Prostate gland (tissue), 2 donors: ENCODE data around the gene NPTXR. TPM values are rescaled to one million over a fixed set of nuclear protein-coding genes. Genes with fewer than 3 reads are reported as not detected.

ENCODE experiments used
- DNase-seq: peaks from one replicate; pipeline ENCODE4 v3.0.0-alpha.2; 2019; ENCODE audit warnings: low spot score
- H3K27ac ChIP-seq, 2 donors: fragments of 200-600 bp; sonication (generic); 2 replicates each; pipeline ENCODE4 v1.5.1; 2017 to 2019
- H3K27me3 ChIP-seq: fragments of 200-600 bp; sonication (generic); replicated peaks from 2 replicates; pipeline ENCODE4 v1.5.1; 2019; ENCODE audit not compliant: insufficient read depth
- H3K36me3 ChIP-seq, 2 donors: fragments of 200-600 bp; sonication (generic); 1 replicate in 1 of 2; 2 replicates in 1 of 2; pipeline versions ENCODE4 v1.5.1 to v1.8.1; 2017 to 2019
- H3K4me1 ChIP-seq: fragments of 200-600 bp; sonication (generic); replicated peaks from 2 replicates; pipeline ENCODE4 v1.5.1; 2019
- H3K4me3 ChIP-seq, 2 donors: fragments of 200-600 bp; sonication (generic); 2 replicates each; pipeline ENCODE4 v1.5.1; 2017 to 2019
- H3K9me3 ChIP-seq: fragments of 200-600 bp; sonication (generic); 2 replicates; pipeline ENCODE4 v1.5.1; 2017
- CTCF ChIP-seq, 4 experiments: fragments of 200-600 bp in 2 of 4; fragments of 450-650 bp in 2 of 4; sonication (generic) in 2 of 4; IDR thresholded peaks; 1 replicate in 3 of 4; 2 replicates in 1 of 4; pipeline ENCODE4 v1.5.1; 2016 to 2019; ENCODE audit warnings: antibody characterized with exemption in 4 of 4, mild to moderate bottlenecking in 2 of 4, moderate library complexity in 2 of 4
- POLR2A ChIP-seq: fragments of 450-650 bp; IDR thresholded peaks from one replicate; pipeline ENCODE4 v1.6.1; 2016; ENCODE audit warnings: antibody characterized with exemption, mild to moderate bottlenecking
- POLR2AphosphoS5 ChIP-seq: sonication (generic); formaldehyde crosslinking; IDR thresholded peaks from one replicate; pipeline ENCODE4 v1.6.1; 2017; ENCODE audit warnings: antibody characterized with exemption
- WGBS: methylation state at CpG from one replicate; pipeline ENCODE4 v1.1.5; 2018; 5-methylcytosine and 5-hydroxymethylcytosine counted together
- intact Hi-C: fragments of 100-400 bp; cut with DNase I; formaldehyde crosslinking; loops from one replicate; pipeline ENCODE4 v1.14.2; 2022
- total RNA-seq, 2 donors: library from RNA; depleted of rRNA; stranded (reverse); fragments of >200 nt; gene quantifications; one replicate each; pipeline ENCODE4 v1.1.0, GENCODE V29; 2016

NPTXR gene
- total RNA-seq, 2 donors from 2014 or later, result 12.6 to 36.2 TPM

- intact Hi-C loops, result loop anchor here (10.0 kb wide), 1 partner anchor 262 kb away; no protein-coding TSS in a partner anchor
- no peak for TF ChIP-seq CTCF (IDR thresholded peaks at IDR 0.05)
- TF ChIP-seq POLR2A, result no peak
- TF ChIP-seq POLR2AphosphoS5, result no peak
- Histone ChIP-seq H3K4me3 (no peak overlapping the region), H3K27ac (no peak overlapping the region), H3K27me3 (no peaks in the 10 kb centered on the region), H3K9me3 (no peaks in the 10 kb centered on the region), H3K36me3 (peaks cover 0 to 8% of the 10 kb centered on the region in 2 donors), H3K4me1 (peaks cover 8% of the 10 kb centered on the region)
- WGBS, result 68% methylated on average over 14 of the region's 14 CpGs
- DNase-seq, result no peak
Measured at GRCh38 chr22:38862375-38863329, 18.8 kb upstream of the NPTXR start.

DNA sequence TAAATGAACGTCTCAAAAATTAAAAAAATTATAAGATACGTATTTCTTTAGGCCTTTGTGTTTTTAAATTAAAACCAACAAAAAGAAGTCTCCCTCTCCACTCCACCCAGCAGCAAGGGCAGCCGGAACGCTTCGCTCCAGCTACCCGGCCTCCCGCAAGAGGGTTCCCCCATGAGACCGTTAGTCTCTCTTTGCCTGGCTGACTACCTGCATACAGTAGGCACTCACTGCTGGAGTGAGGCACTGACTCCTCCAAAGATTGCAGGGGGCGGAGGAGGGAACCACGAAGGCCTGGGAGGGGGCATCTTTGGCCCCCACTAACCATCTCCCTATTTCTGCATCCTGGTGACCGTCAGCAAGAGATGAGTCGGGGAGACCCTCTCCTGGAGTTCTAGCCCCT lies 18.1 kb upstream of the NPTXR start:
- TF ChIP-seq POLR2A, result no peak
- no peak for TF ChIP-seq POLR2AphosphoS5
- TF ChIP-seq CTCF (IDR thresholded peaks at IDR 0.05), result no peak
- Histone ChIP-seq H3K9me3 (no peaks in the 10 kb centered on the region), H3K27me3 (no peaks in the 10 kb centered on the region), H3K4me3 (no peak overlapping the region), H3K27ac (no peak overlapping the region), H3K4me1 (peaks cover 8% of the 10 kb centered on the region), H3K36me3 (peaks cover 0 to 8% of the 10 kb centered on the region in 2 donors)
- DNase-seq, result no peak
- WGBS, result 57% methylated on average over 12 of the region's 12 CpGs
- intact Hi-C loops, result loop anchor here (10.0 kb wide), 1 partner anchor 263 kb away; no protein-coding TSS in a partner anchor

DNA sequence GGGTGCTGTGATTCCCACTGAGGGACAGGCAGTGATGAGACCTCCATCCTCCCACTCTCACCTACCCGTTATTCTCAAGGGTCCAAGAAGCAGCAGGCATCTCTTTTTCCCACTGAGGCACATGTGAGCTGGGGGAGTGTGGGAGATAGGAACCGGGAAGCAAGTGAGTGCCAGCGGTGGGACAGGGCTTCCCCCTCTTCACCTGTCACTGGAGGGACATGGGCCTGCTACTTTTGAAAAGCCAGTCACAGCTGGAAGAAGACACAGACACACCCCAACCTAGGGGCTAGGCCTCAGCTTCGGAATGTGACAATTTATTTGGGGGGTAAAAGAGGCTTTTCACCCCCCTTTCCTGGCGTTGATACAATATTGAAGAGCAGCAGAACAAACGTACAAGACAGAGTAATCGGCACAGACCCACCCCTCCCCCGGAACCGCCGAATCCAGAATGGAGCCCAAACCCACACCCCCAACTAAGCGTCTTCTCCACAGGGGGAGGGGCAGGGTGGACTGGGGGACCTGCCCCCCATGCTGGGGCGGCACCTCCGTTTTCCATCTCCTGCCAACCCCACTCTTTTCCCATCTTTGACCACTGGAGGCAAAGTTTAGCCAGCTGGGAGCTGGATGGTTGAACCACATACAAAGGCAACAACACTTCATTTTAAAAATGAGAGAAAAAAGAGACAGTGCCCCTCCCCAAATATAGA lies 17.5 kb upstream of the NPTXR start:
- 38% methylated on average over 13 of the region's 13 CpGs for WGBS
- TF ChIP-seq CTCF (IDR thresholded peaks at IDR 0.05), result no peak
- no peak for TF ChIP-seq POLR2A
- no peak for TF ChIP-seq POLR2AphosphoS5
- Histone ChIP-seq H3K4me1 (peaks cover 8% of the 10 kb centered on the region), H3K27ac (no peak overlapping the region), H3K9me3 (no peaks in the 10 kb centered on the region), H3K27me3 (no peaks in the 10 kb centered on the region), H3K36me3 (peaks cover 0 to 2% of the 10 kb centered on the region in 2 donors), H3K4me3 (no peak overlapping the region)
- no peak for DNase-seq
- intact Hi-C loops, result loop anchor here (10.0 kb wide), 1 partner anchor 263 kb away; no protein-coding TSS in a partner anchor

DNA sequence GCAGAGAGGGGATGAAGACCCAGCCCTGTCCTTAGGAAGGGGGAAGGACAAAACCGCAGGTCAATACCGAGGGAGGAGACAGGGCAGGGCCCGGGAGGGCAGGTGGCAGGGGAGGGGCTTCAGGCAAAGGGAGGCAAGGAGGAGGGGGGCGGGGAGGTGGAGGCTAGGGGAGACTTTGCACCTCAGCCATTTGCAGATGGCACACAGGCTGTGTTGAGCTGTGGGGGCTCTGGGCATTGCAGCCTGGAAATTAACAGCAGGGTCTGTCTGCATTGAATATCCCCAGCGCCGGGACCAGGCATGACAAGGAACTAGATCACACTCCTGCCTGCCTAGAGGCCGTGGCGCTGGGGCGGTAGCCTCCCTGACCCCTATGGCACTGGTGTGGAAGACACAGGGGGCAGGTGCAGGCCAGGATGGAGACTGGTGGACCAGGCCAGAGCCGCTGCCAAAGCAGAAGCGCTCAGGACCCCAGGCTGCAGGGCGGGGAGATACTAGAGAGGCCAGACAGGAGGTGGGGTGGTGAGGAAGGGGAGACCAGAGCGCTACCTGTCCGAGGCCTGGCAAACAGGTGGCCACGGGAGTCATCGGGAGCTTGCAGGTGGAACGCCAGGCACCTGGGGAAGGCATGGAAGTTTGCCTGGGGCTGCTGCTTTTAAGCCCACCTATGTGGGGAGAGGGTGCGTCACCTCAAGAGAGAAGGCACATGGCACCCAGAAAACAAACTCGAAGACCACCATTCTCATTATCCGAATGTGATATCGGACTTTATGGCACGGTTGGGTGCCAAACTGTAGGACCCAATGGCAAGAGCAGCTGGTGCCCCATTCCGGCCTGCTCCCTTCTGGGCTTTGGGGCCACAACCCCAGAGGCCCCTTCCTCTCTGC lies 16.7 kb upstream of the NPTXR start:
- Histone ChIP-seq H3K9me3 (no peaks in the 10 kb centered on the region), H3K4me3 (no peak overlapping the region), H3K27ac (no peak overlapping the region), H3K4me1 (peaks cover 8% of the 10 kb centered on the region), H3K27me3 (no peaks in the 10 kb centered on the region), H3K36me3 (no peaks in the 10 kb centered on the region)
- TF ChIP-seq POLR2A, result no peak
- no peak for TF ChIP-seq CTCF (IDR thresholded peaks at IDR 0.05)
- TF ChIP-seq POLR2AphosphoS5, result no peak
- 57% methylated on average over 21 of the region's 23 CpGs for WGBS
- DNase-seq, result no peak
- intact Hi-C loops, result loop anchor here (10.0 kb wide), 1 partner anchor 264 kb away; no protein-coding TSS in a partner anchor
